Activated gamma-delta T cell treated with Interleukin-2 at 50 U/mL for 16 hours (primary cell): ENCODE data around the gene SIRT2.
"Not testable (repeated sequence)": the region's sequence is repeated elsewhere in the genome, so short reads cannot be mapped to it uniquely, and the experiment has no call there.

Experiments
- DNase-seq: peaks from one replicate; pipeline ENCODE4 v3.0.0-alpha.2; 2020

Gene SIRT2

GRCh38 chr19:38899447-38900201 lies at the start of gene SIRT2, which contains the start of gene NFKBIB:
Gene SIRT2 (minus strand): TSS chr19:38899618. CDS start chr19:38899521, 97 bp downstream.
Gene NFKBIB (plus strand): TSS chr19:38899969. CDS start chr19:38900033, 64 bp downstream.
- peak; percentile 99 for DNase-seq

- DNase-seq, result no peak
These were observed 47.0 kb upstream of the SIRT2 start for GRCh38 chr19:38946229-38947010.

GRCh38 chr19:38945562-38946228 lies 46.3 kb upstream of the SIRT2 start:
- no peak for DNase-seq

GRCh38 chr19:38944981-38945506 lies 45.6 kb upstream of the SIRT2 start:
- no peak for DNase-seq

- DNase-seq, result no peak
These were observed 43.2 kb upstream of the SIRT2 start for GRCh38 chr19:38942471-38943181.

GRCh38 chr19:38941979-38942378 lies 42.6 kb upstream of the SIRT2 start:
- no peak for DNase-seq

GRCh38 chr19:38941466-38941865 lies 42.0 kb upstream of the SIRT2 start:
- DNase-seq, result not testable (repeated sequence)

- no peak for DNase-seq
These were observed 40.5 kb upstream of the SIRT2 start for GRCh38 chr19:38939957-38940356.

- no peak for DNase-seq
These were observed 34.1 kb upstream of the SIRT2 start for GRCh38 chr19:38933544-38933943.

GRCh38 chr19:38932425-38933179 lies 33.2 kb upstream of the SIRT2 start:
- DNase-seq, result peak; percentile 32

- no peak for DNase-seq
These were observed 32.0 kb upstream of the SIRT2 start for GRCh38 chr19:38931521-38931793.

- peak; percentile 97 for DNase-seq
These were observed 31.5 kb upstream of the SIRT2 start, which contains the start of gene MRPS12 for GRCh38 chr19:38930776-38931520. Gene MRPS12 (plus strand): TSS chr19:38930944. CDS start chr19:38931295, 351 bp downstream.

GRCh38 chr19:38929929-38930775 lies 30.7 kb upstream of the SIRT2 start, which contains the start of gene SARS2:
Gene SARS2 (minus strand): TSS chr19:38930763. CDS start chr19:38930736, 27 bp downstream.
- peak; percentile 92 for DNase-seq

GRCh38 chr19:38928391-38929001 lies 29.1 kb upstream of the SIRT2 start:
- DNase-seq, result no peak

GRCh38 chr19:38924388-38924787 lies 25.0 kb upstream of the SIRT2 start:
- DNase-seq, result peak; percentile 37

- no peak for DNase-seq
These were observed 23.1 kb upstream of the SIRT2 start for GRCh38 chr19:38922482-38922881.

GRCh38 chr19:38921420-38922274 lies 22.2 kb upstream of the SIRT2 start:
- no peak for DNase-seq

GRCh38 chr19:38920602-38921419 lies 21.4 kb upstream of the SIRT2 start:
- no peak for DNase-seq
